Naive thymus-derived CD8-positive, alpha-beta T cell (primary cell): ENCODE data around the gene PRKCE. TPM values are rescaled to one million over a fixed set of nuclear protein-coding genes. Genes with fewer than 3 reads are reported as not detected.

ENCODE experiments used
- ATAC-seq, 2 donors: fragments of 150-1000 bp; cut with Tn5 transposase in 1 of 2; sonication (Bioruptor Pico), chemical (Tn5 transposase) in 1 of 2; 1 replicate in 1 of 2; 2 replicates in 1 of 2; pipeline ENCODE4 v1.10.0; 2021; ENCODE audit warnings: mild to moderate bottlenecking in 2 of 2, moderate library complexity in 2 of 2
- POLR2A ChIA-PET: fragments of 350-600 bp; sonication (Branson Sonifier 250); formaldehyde crosslinking; loops from one replicate; lab custom pipeline; 2021; ENCODE audit warnings: antibody characterized with exemption; lab: Charles Lee
- DNase-seq, 10 donors: peaks; one replicate each; pipeline versions ENCODE4 v3.0.0 to v3.0.0-alpha.2; 2020 to 2022
- H3K27ac Mint-ChIP-seq, 10 donors: one replicate each; pipeline ENCODE4 v1.8.0; 2020 to 2022; ENCODE audit warnings: mild to moderate bottlenecking in 10 of 10, mixed read lengths in 10 of 10, moderate library complexity in 4 of 10, inconsistent platforms in 1 of 10
- H3K27me3 Mint-ChIP-seq, 5 donors: one replicate each; pipeline ENCODE4 v1.8.0; 2021 to 2022; ENCODE audit warnings: mixed read lengths in 5 of 5
- H3K36me3 Mint-ChIP-seq, 3 donors: one replicate each; pipeline ENCODE4 v1.8.0; 2020 to 2022; ENCODE audit warnings: mixed read lengths in 3 of 3, mild to moderate bottlenecking in 2 of 3, inconsistent platforms in 1 of 3
- H3K4me1 Mint-ChIP-seq, 4 donors: one replicate each; pipeline ENCODE4 v1.8.0; 2021 to 2022; ENCODE audit warnings: mixed read lengths in 4 of 4
- H3K4me3 Mint-ChIP-seq, 10 donors: one replicate each; pipeline ENCODE4 v1.8.0; 2020 to 2022; ENCODE audit warnings: mild to moderate bottlenecking in 10 of 10, mixed read lengths in 10 of 10, moderate library complexity in 6 of 10, inconsistent platforms in 1 of 10
- H3K9me3 Mint-ChIP-seq, 9 donors: one replicate each; pipeline ENCODE4 v1.8.0; 2020 to 2022; ENCODE audit warnings: mixed read lengths in 9 of 9, mild to moderate bottlenecking in 3 of 9, inconsistent platforms in 1 of 9, moderate library complexity in 1 of 9
- polyA plus RNA-seq, 3 donors: library from polyadenylated mRNA; unstranded; fragments of 300-500 nt; fragmentation: Illumina TruSeq; gene quantifications; one replicate each; pipeline ENCODE4 v1.2.3, GENCODE V29; 2021
- total RNA-seq, 8 experiments: library from RNA in 2 of 8; stranded (reverse) in 2 of 8; gene quantifications; one replicate each; pipeline ENCODE4 v1.2.3 and lab custom pipeline; 2021 to 2026

The PRKCE gene
- total and polyA plus RNA-seq, 5 experiments from 2014 or later, result 1.6 to 20.2 (median 2.7) TPM

DNA sequence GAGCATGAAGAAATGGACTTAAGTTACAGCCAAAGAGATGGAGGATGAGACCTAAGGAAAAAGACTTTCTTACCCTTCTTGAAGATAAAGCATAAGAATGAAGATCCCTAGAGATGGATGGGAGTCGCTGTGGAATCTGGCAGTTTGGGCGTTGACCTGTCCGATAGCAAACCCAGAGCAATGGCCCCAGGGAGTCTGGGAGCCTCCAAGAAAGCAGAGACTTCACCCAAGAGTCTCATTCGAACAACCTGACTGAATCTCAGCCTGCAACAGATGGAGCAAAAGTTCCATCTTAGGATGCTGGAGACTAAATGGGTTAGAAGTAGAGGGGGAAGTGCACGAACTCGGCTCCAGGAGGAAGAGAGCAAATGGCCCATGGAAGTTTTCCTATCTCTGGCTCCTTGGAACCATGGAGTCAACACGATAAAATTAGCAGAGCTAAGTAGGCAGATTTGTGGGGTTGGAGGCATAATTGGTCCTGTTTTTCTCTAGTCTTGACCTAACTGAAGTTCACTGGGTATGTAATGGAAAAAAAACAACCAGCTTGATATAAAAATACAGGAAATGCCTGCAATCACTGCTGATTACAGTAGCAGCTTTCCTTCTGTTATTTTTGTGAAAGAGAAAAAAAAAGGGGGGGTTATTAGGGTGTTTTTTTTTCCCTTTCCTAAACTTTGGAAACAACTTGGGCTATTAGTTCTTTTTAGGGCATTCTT, 467.3 kb downstream of the PRKCE start:
- Mint-ChIP-seq H3K4me3 (no peak overlapping the region), H3K9me3 (no peaks in the 10 kb centered on the region), H3K4me1 (peaks cover 0 to 5% (median 2%) of the 10 kb centered on the region in 4 donors), H3K36me3 (peaks cover 0 to 14% (median 2%) of the 10 kb centered on the region in 3 donors), H3K27me3 (no peaks in the 10 kb centered on the region), H3K27ac (peak overlapping the region in 2 of 10 donors; percentile 5 to 29)
- DNase-seq, result no peak
- ATAC-seq, result no peak
- POLR2A ChIA-PET, result no interaction called here

- H3K9me3 Mint-ChIP-seq, result no peaks in the 10 kb centered on the region
- H3K36me3 Mint-ChIP-seq, result peaks cover 0 to 15% (median under 1%) of the 10 kb centered on the region in 3 donors
- peaks cover 0 to 5% (median 2%) of the 10 kb centered on the region in 4 donors for H3K4me1 Mint-ChIP-seq
- DNase-seq, result no peak
- POLR2A ChIA-PET, result no interaction called here
- ATAC-seq, result no peak
- H3K27me3 Mint-ChIP-seq, result no peaks in the 10 kb centered on the region
- no peak overlapping the region for H3K4me3 Mint-ChIP-seq
- H3K27ac Mint-ChIP-seq, result no peak overlapping the region
Measured at GRCh38 chr2:46119453-46119852, 468.0 kb downstream of the PRKCE start.

DNA sequence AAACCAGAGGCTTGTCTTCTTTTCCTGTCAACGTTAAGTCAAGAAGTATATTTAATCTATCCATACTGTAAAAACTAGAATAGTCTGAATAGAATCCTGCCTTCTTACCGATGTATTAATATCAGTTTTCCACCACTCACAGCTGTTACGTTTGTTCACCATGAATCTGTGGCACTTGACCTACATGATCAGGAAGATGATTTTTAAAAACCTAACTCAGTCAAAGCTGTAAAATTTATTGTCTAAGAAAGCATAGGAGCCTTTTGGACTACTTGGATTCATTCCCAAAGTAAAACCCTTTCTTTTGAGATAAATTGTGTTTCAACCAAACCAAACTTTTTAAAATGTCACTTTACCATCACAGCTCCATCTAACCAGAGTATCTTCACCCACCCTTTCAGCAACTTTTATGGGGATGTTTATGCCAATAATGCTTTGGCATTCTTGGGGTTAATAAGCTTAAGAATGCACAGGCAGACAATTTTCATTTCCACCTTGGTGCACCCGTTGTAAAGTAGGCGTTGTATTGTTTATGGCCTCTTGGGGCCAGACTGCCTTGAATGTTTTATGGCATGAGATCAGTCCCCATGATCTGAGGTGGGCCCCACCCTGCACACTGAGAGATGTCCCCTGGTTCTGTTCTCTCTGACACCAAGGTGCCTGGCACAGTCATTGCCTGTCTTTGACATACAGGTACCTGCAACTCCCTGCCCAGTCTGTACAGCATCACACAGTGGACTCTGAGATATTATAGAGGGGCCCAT, 469.5 kb downstream of the PRKCE start:
- POLR2A ChIA-PET, result no interaction called here
- Mint-ChIP-seq H3K4me1 (peaks cover 0 to 5% (median 2%) of the 10 kb centered on the region in 4 donors), H3K4me3 (no peak overlapping the region), H3K36me3 (peaks cover 0 to 14% (median 0%) of the 10 kb centered on the region in 3 donors), H3K9me3 (no peaks in the 10 kb centered on the region), H3K27ac (no peak overlapping the region), H3K27me3 (no peaks in the 10 kb centered on the region)
- ATAC-seq, result no peak
- DNase-seq, result no peak

DNA sequence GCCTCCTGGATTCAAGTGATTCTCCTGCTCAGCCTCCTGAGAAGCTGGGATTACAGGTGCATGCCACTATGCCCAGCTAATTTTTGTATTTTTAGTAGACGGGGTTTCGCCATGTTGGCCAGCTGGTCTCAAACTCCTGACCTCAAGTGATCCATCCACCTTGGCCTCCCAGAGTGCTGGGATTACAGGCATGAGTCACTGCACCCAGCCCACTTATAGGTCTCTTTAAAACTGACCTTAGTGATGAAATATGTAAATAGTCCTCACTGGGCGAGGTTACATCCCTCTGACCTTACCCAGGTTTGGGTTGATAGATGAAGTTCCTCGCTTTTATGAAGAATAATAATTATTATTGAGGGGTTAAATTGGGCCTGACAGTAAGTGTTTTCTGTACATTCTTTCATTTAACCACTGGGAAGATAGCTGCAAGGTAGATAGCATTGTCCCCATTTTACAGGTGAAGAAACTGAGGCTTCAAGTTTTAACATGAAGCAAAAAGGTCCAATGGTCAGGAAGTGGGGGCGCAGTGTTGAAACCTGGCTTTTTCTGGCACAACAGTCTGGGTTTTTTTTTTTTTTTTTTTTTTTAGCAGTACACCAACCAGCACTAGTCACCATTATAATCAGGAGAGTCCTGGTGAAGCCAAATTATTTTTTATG, 471.0 kb downstream of the PRKCE start:
- Mint-ChIP-seq H3K4me3 (no peak overlapping the region), H3K4me1 (peaks cover 0 to 5% (median 2%) of the 10 kb centered on the region in 4 donors), H3K27me3 (no peaks in the 10 kb centered on the region), H3K36me3 (peaks cover 0 to 9% (median 0%) of the 10 kb centered on the region in 3 donors), H3K9me3 (no peaks in the 10 kb centered on the region), H3K27ac (no peak overlapping the region)
- POLR2A ChIA-PET, result no interaction called here
- no peak for ATAC-seq
- DNase-seq, result no peak

- no peaks in the 10 kb centered on the region for H3K27me3 Mint-ChIP-seq
- no peak overlapping the region for H3K27ac Mint-ChIP-seq
- no peaks in the 10 kb centered on the region for H3K9me3 Mint-ChIP-seq
- H3K4me1 Mint-ChIP-seq, result peaks cover 0 to 5% (median 2%) of the 10 kb centered on the region in 4 donors
- no peak overlapping the region for H3K4me3 Mint-ChIP-seq
- peaks cover 0 to 6% (median 0%) of the 10 kb centered on the region in 3 donors for H3K36me3 Mint-ChIP-seq
- POLR2A ChIA-PET, result no interaction called here
- ATAC-seq (no peak), DNase-seq (no peak)
Measured at GRCh38 chr2:46123013-46123412, 471.5 kb downstream of the PRKCE start.

- ATAC-seq (no peak), DNase-seq (no peak)
- Mint-ChIP-seq H3K4me1 (no peaks in the 10 kb centered on the region), H3K9me3 (no peaks in the 10 kb centered on the region), H3K36me3 (peaks cover 0 to 5% (median 0%) of the 10 kb centered on the region in 3 donors), H3K4me3 (no peak overlapping the region), H3K27ac (no peak overlapping the region), H3K27me3 (no peaks in the 10 kb centered on the region)
- POLR2A ChIA-PET, result no interaction called here
Measured at GRCh38 chr2:46125798-46126197, 474.3 kb downstream of the PRKCE start.

DNA sequence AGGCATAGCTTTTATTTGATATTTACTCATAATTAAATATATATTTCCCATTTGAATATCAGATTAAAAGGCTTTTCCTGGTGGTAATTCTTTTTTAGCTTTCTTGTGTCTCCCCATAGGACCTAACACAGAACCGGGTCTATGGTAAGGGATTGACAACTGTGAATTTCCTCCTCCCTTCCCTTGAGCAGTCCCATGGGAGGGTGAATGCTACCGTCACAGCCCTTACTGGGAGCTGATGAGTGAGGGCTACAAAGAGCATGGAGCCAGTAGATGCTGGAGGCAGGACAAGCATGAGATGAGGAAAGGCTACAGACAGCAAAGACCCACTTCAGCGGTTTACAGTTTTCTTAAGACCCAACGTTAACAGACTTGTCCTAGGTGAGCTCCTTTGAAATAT, 475.1 kb downstream of the PRKCE start:
- DNase-seq (no peak), ATAC-seq (no peak)
- Mint-ChIP-seq H3K27me3 (no peaks in the 10 kb centered on the region), H3K27ac (no peak overlapping the region), H3K4me3 (no peak overlapping the region), H3K9me3 (no peaks in the 10 kb centered on the region), H3K36me3 (peaks cover 0 to 5% (median 0%) of the 10 kb centered on the region in 3 donors), H3K4me1 (no peaks in the 10 kb centered on the region)
- POLR2A ChIA-PET, result no interaction called here

GRCh38 chr2:46127176-46127575, 475.7 kb downstream of the PRKCE start:
- H3K27ac Mint-ChIP-seq, result no peak overlapping the region
- no peaks in the 10 kb centered on the region for H3K4me1 Mint-ChIP-seq
- H3K9me3 Mint-ChIP-seq, result no peaks in the 10 kb centered on the region
- POLR2A ChIA-PET, result no interaction called here
- H3K4me3 Mint-ChIP-seq, result no peak overlapping the region
- H3K27me3 Mint-ChIP-seq, result no peaks in the 10 kb centered on the region
- peaks cover 0 to 4% (median 0%) of the 10 kb centered on the region in 3 donors for H3K36me3 Mint-ChIP-seq
- DNase-seq (no peak), ATAC-seq (no peak)

- no peak overlapping the region for H3K27ac Mint-ChIP-seq
- no peak for DNase-seq
- POLR2A ChIA-PET, result no interaction called here
- no peaks in the 10 kb centered on the region for H3K27me3 Mint-ChIP-seq
- no peak overlapping the region for H3K4me3 Mint-ChIP-seq
- no peaks in the 10 kb centered on the region for H3K9me3 Mint-ChIP-seq
- H3K4me1 Mint-ChIP-seq, result no peaks in the 10 kb centered on the region
- no peaks in the 10 kb centered on the region for H3K36me3 Mint-ChIP-seq
- no peak for ATAC-seq
Measured at GRCh38 chr2:46130511-46130910, 479.0 kb downstream of the PRKCE start.

DNA sequence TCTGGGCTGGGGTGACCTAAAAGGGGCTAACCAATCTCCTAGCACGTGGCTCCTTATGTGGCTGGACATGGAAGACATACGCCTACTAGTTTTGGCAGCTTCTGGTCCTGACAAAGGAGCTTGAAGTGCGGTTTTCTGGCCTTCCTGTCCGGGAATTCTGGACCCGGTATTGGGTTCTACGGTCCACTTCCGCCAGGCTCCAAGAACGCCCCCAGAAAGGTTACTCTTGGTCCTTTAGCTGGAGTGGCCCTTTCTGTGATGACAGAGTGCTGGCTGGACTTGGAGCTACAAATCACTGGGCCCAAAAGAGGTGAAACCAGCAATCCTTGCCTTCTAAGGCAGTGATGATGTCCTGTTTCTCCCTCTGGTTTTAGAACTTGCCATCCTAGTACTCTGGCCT, 481.5 kb downstream of the PRKCE start:
- H3K4me1 Mint-ChIP-seq, result no peaks in the 10 kb centered on the region
- ATAC-seq (no peak), DNase-seq (no peak)
- no peak overlapping the region for H3K27ac Mint-ChIP-seq
- POLR2A ChIA-PET, result no interaction called here
- no peaks in the 10 kb centered on the region for H3K36me3 Mint-ChIP-seq
- no peaks in the 10 kb centered on the region for H3K27me3 Mint-ChIP-seq
- no peaks in the 10 kb centered on the region for H3K9me3 Mint-ChIP-seq
- no peak overlapping the region for H3K4me3 Mint-ChIP-seq

DNA sequence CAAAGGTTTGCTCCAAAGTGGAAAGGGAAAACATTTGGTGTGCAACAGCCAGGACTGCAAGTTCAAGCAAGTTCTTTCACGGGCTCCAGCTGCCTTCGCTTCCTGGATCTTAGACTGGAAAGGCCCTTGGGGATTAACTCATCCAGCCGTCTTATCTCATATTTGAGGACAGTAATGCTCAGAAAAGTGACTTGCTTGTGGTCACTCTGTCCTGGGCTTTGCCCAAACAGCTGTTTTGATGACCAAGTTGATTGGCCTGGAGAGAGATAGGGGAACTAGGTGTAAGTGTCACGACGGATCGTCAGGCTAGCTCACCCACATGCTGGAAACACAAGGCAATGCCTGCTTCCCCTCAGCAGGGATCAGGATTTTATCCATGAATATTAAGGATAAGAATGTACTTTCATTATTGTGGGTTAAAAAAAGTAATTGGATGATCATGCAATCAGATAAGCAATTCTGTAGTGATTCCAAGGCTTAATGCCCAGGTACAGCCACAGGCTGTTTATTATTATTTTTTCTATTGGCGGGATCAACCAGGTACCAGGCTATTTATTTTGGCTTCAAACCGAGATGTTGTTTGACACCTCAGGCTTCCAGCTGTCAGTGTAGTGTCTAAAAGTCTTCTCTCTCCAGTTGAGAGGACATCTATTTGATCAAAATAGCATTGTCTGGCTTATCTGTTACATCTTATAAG, 483.2 kb downstream of the PRKCE start:
- no peaks in the 10 kb centered on the region for H3K9me3 Mint-ChIP-seq
- DNase-seq (no peak), ATAC-seq (no peak)
- no peak overlapping the region for H3K27ac Mint-ChIP-seq
- H3K36me3 Mint-ChIP-seq, result no peaks in the 10 kb centered on the region
- H3K27me3 Mint-ChIP-seq, result no peaks in the 10 kb centered on the region
- POLR2A ChIA-PET, result no interaction called here
- H3K4me3 Mint-ChIP-seq, result no peak overlapping the region
- no peaks in the 10 kb centered on the region for H3K4me1 Mint-ChIP-seq

- ATAC-seq (no peak), DNase-seq (no peak)
- no peak overlapping the region for H3K27ac Mint-ChIP-seq
- no peaks in the 10 kb centered on the region for H3K4me1 Mint-ChIP-seq
- POLR2A ChIA-PET, result no interaction called here
- no peaks in the 10 kb centered on the region for H3K27me3 Mint-ChIP-seq
- H3K9me3 Mint-ChIP-seq, result no peaks in the 10 kb centered on the region
- H3K4me3 Mint-ChIP-seq, result no peak overlapping the region
- H3K36me3 Mint-ChIP-seq, result no peaks in the 10 kb centered on the region
Measured at GRCh38 chr2:46135228-46135855, 483.9 kb downstream of the PRKCE start.
